ENCODE measurements around the gene RASSF5.
A peak's percentile ranks its signal among the peaks of the same experiment; 100 is the strongest.

The RASSF5 gene

DNA sequence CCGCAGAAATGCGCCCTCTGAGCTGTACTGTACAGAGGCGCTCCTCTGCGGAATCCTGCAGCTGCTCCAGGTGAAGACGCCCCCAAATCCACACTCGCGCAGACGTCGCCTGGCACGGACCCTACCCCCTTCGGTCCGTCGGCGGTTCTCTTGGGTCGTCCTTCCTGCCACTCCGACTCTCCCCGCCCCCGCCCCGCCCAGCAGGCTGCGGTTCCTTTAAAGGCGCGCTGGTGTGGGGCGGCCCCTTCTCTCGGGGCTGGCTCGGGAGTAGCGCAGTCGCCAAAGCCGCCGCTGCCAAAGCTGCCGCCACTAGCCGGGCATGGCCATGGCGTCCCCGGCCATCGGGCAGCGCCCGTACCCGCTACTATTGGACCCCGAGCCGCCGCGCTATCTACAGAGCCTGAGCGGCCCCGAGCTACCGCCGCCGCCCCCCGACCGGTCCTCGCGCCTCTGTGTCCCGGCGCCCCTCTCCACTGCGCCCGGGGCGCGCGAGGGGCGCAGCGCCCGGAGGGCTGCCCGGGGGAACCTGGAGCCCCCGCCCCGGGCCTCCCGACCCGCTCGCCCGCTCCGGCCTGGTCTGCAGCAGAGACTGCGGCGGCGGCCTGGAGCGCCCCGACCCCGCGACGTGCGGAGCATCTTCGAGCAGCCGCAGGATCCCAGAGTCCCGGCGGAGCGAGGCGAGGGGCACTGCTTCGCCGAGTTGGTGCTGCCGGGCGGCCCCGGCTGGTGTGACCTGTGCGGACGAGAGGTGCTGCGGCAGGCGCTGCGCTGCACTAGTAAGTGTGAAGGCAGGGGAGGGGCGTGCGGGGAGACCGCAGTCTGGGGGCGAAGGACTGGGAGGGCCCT, at the start of gene RASSF5:
Gene RASSF5, plus strand, starts transcription at position 248 of the 846 bp plus-strand sequence. Its CDS starts 72 bp downstream, at position 320.
- DNase-seq = peak; percentile 74

- DNase-seq = no peak
Observed at GRCh38 chr1:206459703-206460102, 47.6 kb upstream of the RASSF5 start.

GRCh38 chr1:206460836-206461426, 46.4 kb upstream of the RASSF5 start:
- no peak for DNase-seq

GRCh38 chr1:206461602-206462455, 45.5 kb upstream of the RASSF5 start:
- peak; percentile 75 for DNase-seq

DNA sequence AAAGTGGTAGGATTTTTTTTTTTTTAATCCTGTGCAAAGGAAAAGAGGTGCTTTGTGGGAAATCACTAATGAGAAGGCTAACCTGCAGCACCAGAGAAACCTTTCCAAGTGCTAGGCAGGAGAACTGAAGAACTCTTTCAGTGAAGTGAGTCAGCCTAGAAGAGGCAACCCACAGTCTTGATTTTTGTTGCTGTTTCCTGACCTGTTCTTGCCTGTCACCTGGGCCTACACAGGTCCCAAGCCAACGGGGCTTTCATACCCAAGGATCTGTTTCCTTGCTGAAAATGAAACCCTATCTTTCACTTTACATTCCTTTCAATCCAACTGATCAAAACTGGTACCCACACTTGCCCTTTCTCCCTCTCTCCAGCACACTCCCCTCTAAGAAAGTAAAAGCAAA, 44.2 kb upstream of the RASSF5 start:
- DNase-seq = no peak

GRCh38 chr1:206463911-206464310, 43.4 kb upstream of the RASSF5 start:
- no peak for DNase-seq

- no peak for DNase-seq
Observed at GRCh38 chr1:206464456-206464964, 42.8 kb upstream of the RASSF5 start.

GRCh38 chr1:206465951-206466350, 41.4 kb upstream of the RASSF5 start:
- DNase-seq = no peak

- DNase-seq = no peak
Observed at GRCh38 chr1:206466840-206467649, 40.3 kb upstream of the RASSF5 start.

DNA sequence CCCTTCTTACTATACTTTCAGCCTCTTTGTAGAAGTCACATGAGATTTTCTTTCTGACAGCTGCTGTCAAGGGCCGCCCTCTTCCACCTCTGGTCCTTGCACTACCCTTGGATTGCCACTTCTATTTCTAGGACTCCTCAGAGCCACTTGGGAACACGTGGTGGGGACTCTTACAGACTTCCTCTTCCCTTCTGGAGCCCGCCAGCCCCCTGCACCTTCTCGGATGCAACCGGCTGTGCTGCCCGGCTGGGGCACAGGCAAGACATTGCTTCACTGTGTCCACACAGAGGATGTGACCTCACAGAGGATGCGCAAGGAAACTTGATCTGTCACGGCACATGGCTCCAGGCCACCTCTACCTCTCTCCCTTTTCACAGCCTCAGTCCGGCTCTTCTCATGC, 39.4 kb upstream of the RASSF5 start:
- DNase-seq = no peak

DNA sequence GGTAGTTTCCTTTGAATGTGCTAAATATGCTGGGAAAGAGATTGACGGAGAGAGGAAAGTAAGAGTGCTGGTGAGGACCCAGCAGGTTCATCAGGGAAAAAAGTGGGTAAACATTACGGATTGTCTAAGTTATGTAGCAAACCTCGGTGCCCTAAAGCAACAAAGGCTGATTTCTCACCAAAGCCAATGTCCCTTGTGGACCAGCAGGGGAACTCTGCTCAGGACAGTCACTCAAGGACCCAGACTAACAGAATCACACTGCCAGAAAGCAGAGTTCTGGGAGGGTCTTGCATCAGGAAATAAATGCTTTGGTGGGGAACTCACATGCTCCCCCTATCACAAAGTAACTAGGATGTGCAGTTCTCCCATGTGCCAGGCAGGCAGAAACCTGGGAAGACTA, 38.8 kb upstream of the RASSF5 start:
- DNase-seq = no peak

DNA sequence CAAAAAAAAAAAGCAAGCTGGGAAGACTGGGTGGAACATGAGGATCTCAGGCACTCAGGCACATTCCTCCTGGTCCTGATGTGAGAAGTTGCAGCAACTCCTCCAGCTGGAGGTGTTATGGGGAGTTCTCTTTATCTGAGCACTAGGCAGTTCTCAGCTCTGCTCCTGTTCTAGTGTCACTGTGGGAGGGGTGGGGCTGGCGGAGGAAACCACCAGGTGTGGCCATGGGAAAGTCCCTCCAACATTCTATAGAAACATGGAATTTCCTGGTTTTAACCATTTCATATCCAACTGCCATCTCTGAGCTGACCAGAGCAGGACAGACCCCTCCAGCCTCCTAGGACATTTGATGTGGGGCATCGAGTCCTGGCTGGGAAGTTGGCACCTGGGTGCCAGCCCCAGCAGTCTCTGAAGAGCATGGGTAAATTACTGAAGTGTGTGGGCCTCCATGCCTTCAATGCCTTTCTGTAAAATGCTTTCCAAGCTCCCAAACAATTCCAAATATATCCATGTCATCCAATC, 37.9 kb upstream of the RASSF5 start:
- no peak for DNase-seq

GRCh38 chr1:206469933-206470691, 37.2 kb upstream of the RASSF5 start, which contains the start of gene IKBKE:
Gene IKBKE (plus strand): TSS chr1:206470476. CDS start chr1:206473228, 2,752 bp downstream.
- peak; percentile 35 for DNase-seq

DNA sequence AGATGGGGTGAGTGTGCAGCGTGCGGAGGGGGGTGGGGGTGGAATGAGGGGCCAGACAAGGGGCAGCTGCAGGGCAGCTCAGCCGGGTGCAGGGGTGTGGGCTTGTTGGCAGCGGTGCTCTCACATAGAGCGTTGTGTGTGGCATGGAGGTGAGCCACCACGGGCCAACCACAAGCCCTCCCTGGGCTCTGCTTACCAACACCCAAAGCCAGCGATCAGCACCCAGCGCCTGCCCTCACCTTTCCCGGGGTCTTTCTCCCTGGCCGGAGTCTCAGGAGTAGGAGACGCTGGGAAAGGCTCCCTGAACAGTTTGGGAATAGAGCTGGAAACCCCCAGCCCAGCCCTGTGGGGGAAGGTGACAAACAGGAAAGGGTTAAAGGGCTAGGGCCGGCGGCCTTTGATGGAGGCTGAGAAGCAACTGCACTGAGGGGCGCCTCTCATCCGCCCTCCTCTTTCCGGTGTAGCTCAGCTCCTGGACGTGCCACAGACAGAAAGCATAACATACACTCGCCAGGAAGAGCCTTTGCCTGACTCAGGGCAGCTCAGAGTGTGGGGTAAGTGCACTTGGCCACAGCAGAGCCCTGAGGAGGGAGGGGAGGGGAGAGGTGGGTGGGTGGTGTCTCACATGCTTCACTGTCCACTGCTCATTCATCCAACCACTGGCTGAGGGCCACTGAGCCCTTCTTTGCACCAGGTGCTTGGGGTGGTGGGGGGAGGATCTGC, 36.5 kb upstream of the RASSF5 start:
- DNase-seq = peak; percentile 62

DNA sequence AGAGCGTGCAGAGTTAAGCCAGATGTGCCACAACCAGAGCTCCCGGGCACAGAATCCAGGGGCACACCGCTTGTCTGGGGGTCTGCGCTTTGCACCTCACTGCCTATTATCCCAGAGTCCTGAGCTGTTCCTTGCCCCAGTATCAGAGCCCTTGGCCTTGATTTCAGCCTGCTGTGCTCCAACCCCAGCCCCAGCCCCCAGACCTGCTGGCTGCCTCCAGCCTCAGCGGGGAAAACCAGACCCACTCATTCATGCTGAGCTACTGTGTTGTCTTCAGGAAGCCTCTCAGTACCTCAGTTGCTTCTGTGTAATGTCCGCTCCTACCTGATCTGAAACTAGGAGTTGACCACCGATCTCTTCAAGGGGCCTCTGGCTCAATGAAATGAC, 35.9 kb upstream of the RASSF5 start:
- no peak for DNase-seq

DNA sequence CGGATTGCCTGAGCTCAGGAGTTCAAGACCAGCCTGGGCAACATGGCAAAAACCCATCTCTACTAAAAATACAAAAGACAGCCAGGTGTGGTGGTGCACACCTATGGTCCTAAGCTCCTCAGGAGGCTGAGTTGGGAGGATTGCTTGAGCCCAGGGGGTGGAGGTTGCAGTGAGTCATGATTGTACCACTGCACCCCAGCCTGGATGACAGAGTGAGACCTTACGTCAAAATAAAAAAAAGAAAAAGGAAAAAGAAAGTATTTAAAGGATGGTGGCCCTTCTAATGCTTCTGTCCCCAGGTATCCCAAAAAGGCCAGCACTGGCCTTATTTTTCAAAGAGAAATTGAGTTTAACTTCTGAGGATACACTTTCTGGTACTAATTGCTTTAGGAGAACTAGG, 35.3 kb upstream of the RASSF5 start:
- no peak for DNase-seq

GRCh38 chr1:206472454-206472853, 34.9 kb upstream of the RASSF5 start:
- DNase-seq = peak; percentile 31

DNA sequence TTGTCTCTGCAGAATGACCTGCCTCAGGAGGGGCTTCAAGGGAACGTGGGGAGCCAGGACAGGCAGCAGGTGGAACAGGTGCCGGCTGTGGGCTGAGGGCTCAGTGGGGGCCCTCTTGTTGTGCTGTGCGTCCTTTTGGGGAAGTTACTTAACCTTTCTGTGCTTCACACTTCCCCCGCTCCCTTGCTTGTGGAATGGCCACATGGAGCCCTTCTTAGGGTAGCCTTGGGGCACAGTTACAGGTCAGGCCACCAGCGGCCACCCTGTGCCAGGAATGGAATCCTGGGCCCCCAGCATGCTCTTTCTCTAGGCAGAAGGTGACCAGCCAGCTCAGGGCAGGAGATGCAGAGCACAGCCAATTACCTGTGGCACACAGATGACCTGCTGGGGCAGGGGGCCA, 34.4 kb upstream of the RASSF5 start:
- DNase-seq = no peak

DNA sequence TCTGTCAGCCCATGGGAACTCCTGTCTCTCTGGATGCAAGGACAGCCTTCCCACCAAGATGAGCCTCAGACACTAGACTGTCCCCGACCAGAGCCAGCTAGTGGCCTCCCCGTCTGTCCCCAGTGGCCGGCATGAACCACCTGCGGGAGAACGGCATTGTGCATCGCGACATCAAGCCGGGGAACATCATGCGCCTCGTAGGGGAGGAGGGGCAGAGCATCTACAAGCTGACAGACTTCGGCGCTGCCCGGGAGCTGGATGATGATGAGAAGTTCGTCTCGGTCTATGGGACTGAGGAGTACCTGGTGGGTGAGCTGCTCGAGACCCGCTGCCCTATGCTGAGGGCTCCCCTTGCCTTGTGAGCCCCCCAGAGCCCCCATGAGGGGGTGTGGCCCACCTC, 31.3 kb upstream of the RASSF5 start:
- no peak for DNase-seq

DNA sequence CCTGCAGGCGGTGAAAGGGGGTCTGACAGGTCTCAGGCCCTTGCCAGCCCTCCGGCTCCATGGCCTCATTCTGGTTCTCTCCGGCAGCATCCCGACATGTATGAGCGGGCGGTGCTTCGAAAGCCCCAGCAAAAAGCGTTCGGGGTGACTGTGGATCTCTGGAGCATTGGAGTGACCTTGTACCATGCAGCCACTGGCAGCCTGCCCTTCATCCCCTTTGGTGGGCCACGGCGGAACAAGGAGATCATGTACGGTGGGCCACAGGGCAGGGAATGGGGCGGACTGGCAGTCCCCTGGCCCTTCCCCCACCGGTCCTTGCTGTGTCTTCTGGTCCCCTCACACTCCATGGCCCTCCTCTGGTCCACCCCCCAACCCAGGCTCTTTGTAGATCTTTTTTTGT, 30.7 kb upstream of the RASSF5 start:
- DNase-seq = no peak

- DNase-seq = no peak
Observed at GRCh38 chr1:206477110-206477509, 30.2 kb upstream of the RASSF5 start.
